Astrocyte (in vitro differentiated cells and primary cell): ENCODE measurements around the gene PLCH1.

Source experiments
- CTCF ChIP-seq: IDR thresholded peaks from 2 replicates; pipeline ENCODE4 v1.5.1; 2011; ENCODE audit warnings: low read depth, mild to moderate bottlenecking, inconsistent platforms, low read length, moderate library complexity; ENCODE audit not compliant: insufficient read depth
- EZH2 ChIP-seq: IDR thresholded peaks from 2 replicates; pipeline ENCODE4 v1.6.1; 2012; ENCODE audit warnings: mild to moderate bottlenecking, low read length, inconsistent platforms; ENCODE audit not compliant: insufficient read depth

- TF ChIP-seq EZH2: no peak
- no peak for TF ChIP-seq CTCF
Measured at GRCh38 chr3:155596615-155597014, 148.3 kb downstream of the PLCH1 start.
